DND-41 (cell line): ENCODE results near the gene TALDO1.

Experiments
- ATAC-seq: fragments of 200-7000 bp; cut with Tn5 transposase; 3 replicates; pipeline ENCODE4 v1.9.1; 2021; ENCODE audit warnings: low read depth; ENCODE audit not compliant: insufficient read depth
- DNase-seq: peaks from one replicate; pipeline ENCODE4 v3.0.0-alpha.2; 2020
- H2AFZ ChIP-seq: 2 replicates; pipeline ENCODE4 v1.6.0; 2012; ENCODE audit warnings: low read depth, low read length
- H3K27ac ChIP-seq: 2 replicates; pipeline ENCODE4 v1.5.1; 2012; ENCODE audit warnings: low read length, inconsistent platforms
- H3K27me3 ChIP-seq: fragments of 200-600 bp; sonication (generic); 2 replicates; pipeline ENCODE4 v1.6.0; 2012; ENCODE audit warnings: low read length, mild to moderate bottlenecking, inconsistent platforms; ENCODE audit not compliant: insufficient read depth, poor library complexity
- H3K36me3 ChIP-seq: 2 replicates; pipeline ENCODE4 v1.5.1; 2012; ENCODE audit warnings: low read length, inconsistent platforms; ENCODE audit not compliant: insufficient read depth
- H3K4me1 ChIP-seq: 2 replicates; pipeline ENCODE4 v1.5.1; 2012; ENCODE audit warnings: mild to moderate bottlenecking, low read length; ENCODE audit not compliant: insufficient read depth
- H3K4me2 ChIP-seq: 2 replicates; pipeline ENCODE4 v1.6.0; 2012; ENCODE audit warnings: mild to moderate bottlenecking, moderate library complexity, low read length, inconsistent platforms; ENCODE audit not compliant: insufficient read depth
- H3K4me3 ChIP-seq, 2 experiments: fragments of 200-600 bp in 1 of 2; shearing (Covaris generic) in 1 of 2; 2 replicates each; pipeline ENCODE4 v1.5.1; 2012 to 2016; ENCODE audit warnings: inconsistent platforms in 2 of 2, low read length in 2 of 2, mild to moderate bottlenecking in 2 of 2, low read depth in 1 of 2, moderate library complexity in 1 of 2
- H3K79me2 ChIP-seq: 2 replicates; pipeline ENCODE4 v1.6.0; 2012; ENCODE audit warnings: low read length, inconsistent platforms; ENCODE audit not compliant: insufficient read depth
- H3K9ac ChIP-seq: 2 replicates; pipeline ENCODE4 v1.6.0; 2012; ENCODE audit warnings: low read depth, mild to moderate bottlenecking, inconsistent platforms, low read length, moderate library complexity
- H3K9me3 ChIP-seq: 2 replicates; pipeline ENCODE4 v1.5.1; 2012; ENCODE audit warnings: low read length, moderate library complexity, mild to moderate bottlenecking, inconsistent platforms; ENCODE audit not compliant: insufficient read depth, severe bottlenecking
- H4K20me1 ChIP-seq: 2 replicates; pipeline ENCODE4 v1.6.0; 2012; ENCODE audit warnings: low read length; ENCODE audit not compliant: insufficient read depth
- EZH2 ChIP-seq: IDR thresholded peaks from 3 replicates; pipeline ENCODE4 v1.6.1; 2012; ENCODE audit warnings: borderline replicate concordance, low read depth, mild to moderate bottlenecking, moderate library complexity, low read length, inconsistent platforms; ENCODE audit not compliant: severe bottlenecking
- TF ChIP-seq, protein P1 (sequence below): IDR thresholded peaks from 2 replicates; pipeline ENCODE4 v1.5.1; 2012; ENCODE audit warnings: borderline replicate concordance, low read length, moderate library complexity, mild to moderate bottlenecking; ENCODE audit not compliant: poor library complexity, severe bottlenecking; ENCODE audit errors: extremely low read depth

TALDO1 gene

GRCh38 chr11:706957-707816 lies 40.1 kb upstream of the TALDO1 start:
- Histone ChIP-seq H3K36me3 (peaks cover 10% of the 10 kb centered on the region; the same call in 1 of the 2 replicates), H3K4me3 (no peak overlapping the region), H3K4me1 (no peaks in the 10 kb centered on the region), H3K9ac (no peak overlapping the region), H3K79me2 (no peaks in the 10 kb centered on the region), H3K27me3 (no peaks in the 10 kb centered on the region), H3K27ac (no peak overlapping the region), H4K20me1 (peaks cover 9% of the 10 kb centered on the region), H2AFZ (no peak overlapping the region), H3K4me2 (no peak overlapping the region), H3K9me3 (no peaks in the 10 kb centered on the region)
- DNase-seq (no peak), ATAC-seq (peak; percentile 23; the same call in 1 of the 3 replicates)
- TF ChIP-seq, protein P1, sequence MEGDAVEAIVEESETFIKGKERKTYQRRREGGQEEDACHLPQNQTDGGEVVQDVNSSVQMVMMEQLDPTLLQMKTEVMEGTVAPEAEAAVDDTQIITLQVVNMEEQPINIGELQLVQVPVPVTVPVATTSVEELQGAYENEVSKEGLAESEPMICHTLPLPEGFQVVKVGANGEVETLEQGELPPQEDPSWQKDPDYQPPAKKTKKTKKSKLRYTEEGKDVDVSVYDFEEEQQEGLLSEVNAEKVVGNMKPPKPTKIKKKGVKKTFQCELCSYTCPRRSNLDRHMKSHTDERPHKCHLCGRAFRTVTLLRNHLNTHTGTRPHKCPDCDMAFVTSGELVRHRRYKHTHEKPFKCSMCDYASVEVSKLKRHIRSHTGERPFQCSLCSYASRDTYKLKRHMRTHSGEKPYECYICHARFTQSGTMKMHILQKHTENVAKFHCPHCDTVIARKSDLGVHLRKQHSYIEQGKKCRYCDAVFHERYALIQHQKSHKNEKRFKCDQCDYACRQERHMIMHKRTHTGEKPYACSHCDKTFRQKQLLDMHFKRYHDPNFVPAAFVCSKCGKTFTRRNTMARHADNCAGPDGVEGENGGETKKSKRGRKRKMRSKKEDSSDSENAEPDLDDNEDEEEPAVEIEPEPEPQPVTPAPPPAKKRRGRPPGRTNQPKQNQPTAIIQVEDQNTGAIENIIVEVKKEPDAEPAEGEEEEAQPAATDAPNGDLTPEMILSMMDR, result no peak
- TF ChIP-seq EZH2, result no peak

DNA sequence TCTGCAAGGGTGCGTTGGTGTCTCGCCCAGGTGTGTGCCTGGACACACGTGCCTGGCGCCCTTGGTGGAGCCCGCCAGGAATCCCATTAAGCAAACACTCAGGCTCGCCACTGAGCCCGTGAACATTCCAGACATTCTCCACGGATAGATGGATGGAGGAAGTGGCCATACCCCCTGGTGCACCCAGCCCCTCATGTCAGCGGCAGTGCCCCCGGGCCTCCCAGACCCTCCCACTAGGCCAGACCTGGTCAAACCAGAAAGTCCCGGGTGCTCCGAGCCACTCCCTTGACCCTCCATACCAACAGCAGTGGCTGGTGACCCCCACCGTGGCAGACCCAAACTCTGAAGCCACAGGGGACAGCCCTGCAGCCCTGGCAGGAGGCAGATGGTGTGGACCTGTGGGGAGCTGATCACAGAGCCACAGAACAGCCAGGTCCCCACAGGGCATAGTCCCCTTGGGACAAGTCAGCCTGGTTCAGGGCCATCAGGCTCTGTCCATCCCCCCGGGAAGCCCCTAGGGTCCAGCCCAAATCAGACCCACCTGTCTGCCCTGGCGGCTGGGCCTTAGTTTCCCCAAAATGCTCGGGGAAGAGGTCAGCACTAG lies 39.3 kb upstream of the TALDO1 start:
- ATAC-seq (no peak), DNase-seq (no peak)
- H3K4me1 ChIP-seq, result no peaks in the 10 kb centered on the region
- H4K20me1 ChIP-seq, result peaks cover 9% of the 10 kb centered on the region
- H3K4me3 ChIP-seq, result no peak overlapping the region
- H3K4me2 ChIP-seq, result no peak overlapping the region
- no peak overlapping the region for H3K27ac ChIP-seq
- H3K27me3 ChIP-seq, result no peaks in the 10 kb centered on the region
- peaks cover 9% of the 10 kb centered on the region; the same call in 1 of the 2 replicates for H3K36me3 ChIP-seq
- no peaks in the 10 kb centered on the region for H3K9me3 ChIP-seq
- TF ChIP-seq, protein P1, result no peak
- no peak for TF ChIP-seq EZH2
- no peak overlapping the region for H3K9ac ChIP-seq
- H3K79me2 ChIP-seq, result no peaks in the 10 kb centered on the region
- no peak overlapping the region for H2AFZ ChIP-seq

- Histone ChIP-seq H3K27me3 (no peaks in the 10 kb centered on the region), H2AFZ (no peak overlapping the region), H3K4me3 (no peak overlapping the region), H3K27ac (no peak overlapping the region), H4K20me1 (peaks cover 5% of the 10 kb centered on the region), H3K4me1 (no peaks in the 10 kb centered on the region), H3K36me3 (peaks cover 7% of the 10 kb centered on the region; the same call in 1 of the 2 replicates), H3K9me3 (no peaks in the 10 kb centered on the region), H3K9ac (no peak overlapping the region), H3K79me2 (no peaks in the 10 kb centered on the region), H3K4me2 (no peak overlapping the region)
- DNase-seq, result no peak
- no peak for ATAC-seq
- TF ChIP-seq, protein P1, result no peak
- no peak for TF ChIP-seq EZH2
These were observed 38.8 kb upstream of the TALDO1 start for GRCh38 chr11:708511-708910.
